ENCODE data around the gene GIGYF1.
A peak's percentile ranks its signal among the peaks of the same experiment; 100 is the strongest.
"Not testable (repeated sequence)": the region's sequence is repeated elsewhere in the genome, so short reads cannot be mapped to it uniquely, and the experiment has no call there.

Gene GIGYF1

GRCh38 chr7:100708395-100708794 is 14.3 kb upstream of the GIGYF1 start:
- no peak for DNase-seq

DNA sequence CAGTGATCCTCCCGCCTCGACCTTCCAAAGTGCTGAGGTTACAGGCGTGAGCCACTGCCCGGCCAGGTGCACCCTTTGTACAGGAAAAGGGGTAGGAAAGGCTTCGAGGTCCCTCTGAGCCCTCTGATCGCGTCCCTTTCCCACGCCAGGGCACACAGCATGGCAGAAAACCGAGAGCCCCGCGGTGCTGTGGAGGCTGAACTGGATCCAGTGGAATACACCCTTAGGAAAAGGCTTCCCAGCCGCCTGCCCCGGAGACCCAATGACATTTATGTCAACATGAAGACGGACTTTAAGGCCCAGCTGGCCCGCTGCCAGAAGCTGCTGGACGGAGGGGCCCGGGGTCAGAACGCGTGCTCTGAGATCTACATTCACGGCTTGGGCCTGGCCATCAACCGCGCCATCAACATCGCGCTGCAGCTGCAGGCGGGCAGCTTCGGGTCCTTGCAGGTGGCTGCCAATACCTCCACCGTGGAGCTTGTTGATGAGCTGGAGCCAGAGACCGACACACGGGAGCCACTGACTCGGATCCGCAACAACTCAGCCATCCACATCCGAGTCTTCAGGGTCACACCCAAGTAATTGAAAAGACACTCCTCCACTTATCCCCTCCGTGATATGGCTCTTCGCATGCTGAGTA is 12.7 kb upstream of the GIGYF1 start:
- DNase-seq = no peak

GRCh38 chr7:100705753-100706671 is 12.0 kb upstream of the GIGYF1 start, which contains the start of gene POP7:
Gene POP7, plus strand, starts transcription at chr7:100706121. Its CDS starts 710 bp downstream, at chr7:100706831.
- DNase-seq = peak; percentile 99

- peak; percentile 53 for DNase-seq
Observed at GRCh38 chr7:100705320-100705752, 11.3 kb upstream of the GIGYF1 start.

GRCh38 chr7:100701089-100701488 is 7.0 kb upstream of the GIGYF1 start:
- DNase-seq = not testable (repeated sequence)

DNA sequence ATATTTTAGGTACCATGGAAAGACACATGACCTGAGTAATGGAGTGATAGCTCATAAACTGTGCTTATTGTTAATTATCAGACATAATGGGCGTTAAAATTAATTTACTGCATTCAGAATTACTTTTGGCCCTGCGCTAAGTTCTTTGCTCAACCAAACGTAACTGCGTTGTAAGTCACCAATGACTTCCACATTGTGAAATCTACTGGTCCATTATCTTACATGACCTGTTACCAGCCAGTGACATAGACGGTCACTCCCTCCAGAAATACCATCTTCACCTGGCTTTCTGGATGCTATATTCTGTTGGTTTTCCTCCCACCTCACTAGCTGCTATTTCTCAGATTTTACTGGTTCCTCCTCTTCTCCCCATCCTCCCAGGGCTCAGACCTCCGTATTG is 5.0 kb upstream of the GIGYF1 start:
- DNase-seq = no peak

DNA sequence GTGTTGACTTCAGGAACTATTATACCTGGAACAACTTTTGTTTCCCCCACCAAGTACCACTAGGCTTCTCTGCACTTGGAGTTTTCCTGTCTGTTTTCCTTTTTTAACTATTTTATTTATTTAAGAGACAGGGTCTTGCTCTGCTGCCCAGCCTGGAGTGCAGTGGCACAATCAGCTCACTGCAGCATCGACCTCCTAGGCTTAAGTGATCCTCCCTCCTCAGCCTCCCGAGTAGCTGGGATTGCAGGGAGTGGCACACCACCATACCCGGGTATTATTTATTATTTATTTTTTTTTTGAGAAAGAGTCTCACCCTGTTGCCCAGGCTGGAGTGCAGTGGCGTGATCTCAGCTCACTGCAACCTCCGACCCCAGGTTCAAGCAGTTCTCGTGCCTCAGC is 2.1 kb upstream of the GIGYF1 start:
- no peak for DNase-seq

DNA sequence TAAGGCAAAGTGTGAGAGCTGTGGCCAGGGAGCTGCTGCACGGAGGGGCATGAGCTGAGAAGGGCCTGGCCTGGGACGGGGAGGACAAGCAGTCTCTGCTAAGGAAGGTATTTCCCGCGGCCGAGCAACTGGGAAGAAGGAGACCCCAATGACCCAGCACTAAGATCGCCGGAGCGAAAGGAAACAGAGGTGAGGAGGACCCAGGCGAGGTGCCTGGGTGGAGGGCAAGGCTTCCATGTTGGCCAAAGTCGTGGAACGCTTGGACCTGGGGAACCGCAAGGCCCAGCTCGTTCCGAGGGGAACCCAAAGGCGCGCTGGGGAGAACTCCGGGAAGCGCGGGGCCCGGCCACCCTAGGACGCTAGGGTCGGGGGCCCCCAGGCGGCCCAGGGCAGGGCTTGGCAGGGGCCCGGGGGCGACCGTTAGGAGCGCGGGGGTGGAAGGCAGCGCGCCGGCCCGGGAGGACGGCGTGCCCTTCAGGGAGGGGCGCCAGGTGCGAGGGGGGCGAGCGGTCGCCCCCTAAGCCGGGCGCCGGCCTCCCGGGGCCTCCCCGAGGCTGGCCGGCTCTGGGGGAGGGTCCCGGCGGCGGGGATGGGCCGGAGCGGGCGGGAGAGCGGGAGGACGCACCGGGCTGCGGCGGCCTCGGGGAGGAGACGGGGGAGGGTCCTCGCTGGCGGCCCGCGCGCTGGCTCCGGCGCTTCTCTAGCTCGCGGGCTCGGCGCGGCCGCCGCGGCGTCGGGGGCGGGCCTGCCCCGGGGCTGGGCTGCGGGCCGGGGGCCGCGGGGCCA is 545 bp downstream of the GIGYF1 start:
- no peak for DNase-seq

DNA sequence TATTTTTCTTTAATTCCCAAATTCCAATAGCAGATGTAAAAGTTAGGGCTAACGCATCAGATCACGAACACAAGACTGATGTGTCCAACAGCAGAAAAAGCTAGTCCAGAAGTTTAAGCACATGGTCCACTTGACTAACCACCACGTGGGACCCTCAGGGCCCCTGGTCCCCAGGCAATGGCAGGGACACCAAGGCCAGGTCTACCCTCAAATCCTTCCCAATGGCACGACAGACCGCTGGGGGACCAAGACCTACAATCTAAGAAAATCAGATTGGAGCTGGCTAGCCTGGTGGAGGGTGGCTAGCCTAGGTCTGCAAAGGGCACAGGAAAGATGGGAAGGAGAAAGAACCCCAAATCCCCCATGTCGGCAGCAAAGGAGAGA is 1.5 kb downstream of the GIGYF1 start:
- no peak for DNase-seq

GRCh38 chr7:100691676-100692577 is 2.1 kb downstream of the GIGYF1 start:
- peak; percentile 32 for DNase-seq

- DNase-seq = no peak
Observed at GRCh38 chr7:100689230-100690135, 4.6 kb downstream of the GIGYF1 start.

DNA sequence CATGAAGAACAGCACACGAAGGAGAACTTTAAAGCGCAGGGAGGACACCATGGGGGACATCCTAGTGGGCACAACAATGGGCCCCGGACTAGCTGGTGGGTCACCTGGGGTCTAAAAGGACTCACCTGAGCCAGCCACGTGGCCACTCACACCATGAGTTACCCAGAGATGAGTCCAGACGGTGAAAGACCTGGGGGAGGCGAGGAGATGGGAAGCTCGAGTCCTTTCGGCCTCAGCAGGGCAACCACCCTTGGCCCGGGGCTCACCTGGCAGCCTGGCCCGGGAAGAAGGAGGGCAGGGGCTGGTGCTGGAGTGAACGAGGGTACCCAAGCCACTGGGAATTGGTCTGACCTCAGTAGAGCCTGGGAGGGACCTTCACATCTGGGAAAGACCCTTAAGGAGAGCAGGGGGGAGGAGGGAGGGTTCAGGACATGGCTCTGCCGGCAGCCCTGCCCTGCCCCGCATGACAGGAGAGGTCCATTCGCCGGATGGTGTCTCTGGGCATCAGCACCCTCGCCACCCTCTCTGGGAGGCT is 5.7 kb downstream of the GIGYF1 start:
- no peak for DNase-seq

GRCh38 chr7:100687751-100688300 is 6.2 kb downstream of the GIGYF1 start:
- DNase-seq = no peak

- DNase-seq = no peak
Observed at GRCh38 chr7:100687261-100687660, 6.8 kb downstream of the GIGYF1 start.

DNA sequence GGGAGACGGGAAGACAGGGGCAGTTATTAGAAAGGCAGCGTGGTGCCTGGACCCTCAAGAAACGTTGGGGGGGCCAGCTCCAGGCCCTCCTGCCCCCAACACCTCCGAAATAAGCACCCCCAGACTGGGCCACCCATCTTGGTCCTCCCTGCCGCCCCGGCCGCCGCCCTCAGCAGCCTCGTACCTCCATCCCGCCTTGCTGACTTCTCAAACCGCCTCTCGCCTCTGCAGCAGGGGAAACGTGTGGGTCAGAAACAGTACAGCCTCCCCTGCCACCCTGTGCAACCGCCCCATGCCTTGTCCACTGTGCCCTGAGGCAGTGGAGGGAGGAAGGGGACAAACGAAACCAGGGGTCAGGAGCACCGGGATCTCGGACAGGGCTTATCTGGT is 7.2 kb downstream of the GIGYF1 start:
- DNase-seq = no peak

DNA sequence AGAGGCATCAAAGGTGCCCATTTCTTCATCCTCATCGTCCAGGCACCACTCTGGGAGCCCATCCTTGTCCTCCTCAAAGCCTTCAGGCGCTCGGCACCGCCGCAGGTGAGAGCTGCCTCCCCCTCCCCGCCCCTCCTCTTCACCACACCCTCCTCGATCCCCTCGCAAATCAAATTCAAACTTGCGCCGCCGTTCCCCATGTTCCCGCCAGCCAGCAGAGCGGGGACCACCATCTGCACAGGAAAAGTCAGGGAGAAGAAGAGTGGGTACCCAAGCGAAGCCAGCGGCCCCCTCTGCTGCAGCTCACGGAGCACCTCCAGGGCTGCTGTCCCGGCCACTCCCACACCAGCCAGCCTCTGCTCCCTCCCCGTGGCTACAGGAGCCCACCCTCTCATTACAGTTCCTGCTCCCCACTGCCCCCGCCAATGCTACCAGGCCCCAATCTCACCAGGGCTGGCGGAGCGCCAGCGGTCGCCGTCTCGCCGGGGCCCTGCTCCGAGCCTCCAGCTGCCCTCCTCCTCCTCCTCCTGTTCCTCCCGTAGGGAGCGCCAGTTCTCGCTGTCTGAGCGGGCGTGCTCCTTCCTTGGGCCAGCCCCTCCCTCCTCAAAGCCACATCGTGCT is 7.7 kb downstream of the GIGYF1 start:
- DNase-seq = no peak

DNA sequence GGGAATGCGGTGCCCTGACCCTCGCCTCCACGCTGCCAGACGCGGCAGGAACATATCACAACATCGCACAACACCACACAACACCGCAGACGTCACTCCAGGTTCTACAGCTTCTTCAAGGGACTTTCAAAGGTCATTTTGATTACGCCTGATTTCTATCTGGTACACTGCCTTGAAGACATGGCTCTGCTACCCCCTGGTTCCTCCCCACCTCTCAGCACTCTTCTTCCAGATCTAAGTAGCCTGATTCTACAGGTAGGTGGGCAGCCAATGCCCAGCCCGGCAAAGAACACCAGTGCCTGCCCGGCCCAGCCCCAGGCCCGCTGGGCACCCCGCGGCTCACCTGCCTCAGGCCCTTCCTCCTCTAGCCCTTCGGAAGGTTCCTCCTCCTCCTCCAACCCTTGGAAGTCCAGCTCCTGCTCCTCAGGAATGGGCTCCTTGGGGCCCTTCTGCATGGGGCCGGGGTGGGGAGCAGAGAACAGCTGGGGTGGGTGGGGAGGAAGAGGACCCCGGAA is 8.4 kb downstream of the GIGYF1 start:
- DNase-seq = no peak

- no peak for DNase-seq
Observed at GRCh38 chr7:100685049-100685605, 8.9 kb downstream of the GIGYF1 start.

- no peak for DNase-seq
Observed at GRCh38 chr7:100684534-100685042, 9.5 kb downstream of the GIGYF1 start.

Data from NCI-H2029 (cell line).